Activated T-cell treated with anti-CD3 and anti-CD28 coated beads, Interleukin-2, amount 50 U/mL, for 4 hours (primary cell): ENCODE measurements around the gene CIZ1. TPM values are rescaled to one million over a fixed set of nuclear protein-coding genes. Genes with fewer than 3 reads are reported as not detected.

ENCODE experiments used
- ATAC-seq, 2 donors: fragments of 200-7000 bp; cut with Tn5 transposase; one replicate each; pipeline ENCODE4 v1.10.0; 2021
- DNase-seq: peaks from one replicate; pipeline ENCODE4 v3.0.0-alpha.2; 2020
- H3K27me3 Mint-ChIP-seq: one replicate; pipeline ENCODE4 v1.8.0; 2021; ENCODE audit warnings: low read depth, mixed read lengths
- H3K36me3 Mint-ChIP-seq: one replicate; pipeline ENCODE4 v1.8.0; 2022; ENCODE audit warnings: mixed read lengths; ENCODE audit not compliant: insufficient read depth
- H3K4me1 Mint-ChIP-seq: one replicate; pipeline ENCODE4 v1.8.0; 2021; ENCODE audit warnings: low read depth, mixed read lengths
- H3K4me3 Mint-ChIP-seq: one replicate; pipeline ENCODE4 v1.8.0; 2021; ENCODE audit warnings: mild to moderate bottlenecking, moderate library complexity, mixed read lengths
- H3K9me3 Mint-ChIP-seq: one replicate; pipeline ENCODE4 v1.8.0; 2021; ENCODE audit warnings: mixed read lengths
- total RNA-seq, 3 donors: library from RNA; stranded (reverse); gene quantifications; one replicate each; pipeline ENCODE4 v1.2.1, GENCODE V29; 2021

The CIZ1 gene
- total RNA-seq, 3 donors from 2014 or later = 117 to 128 (median 124) TPM

DNA sequence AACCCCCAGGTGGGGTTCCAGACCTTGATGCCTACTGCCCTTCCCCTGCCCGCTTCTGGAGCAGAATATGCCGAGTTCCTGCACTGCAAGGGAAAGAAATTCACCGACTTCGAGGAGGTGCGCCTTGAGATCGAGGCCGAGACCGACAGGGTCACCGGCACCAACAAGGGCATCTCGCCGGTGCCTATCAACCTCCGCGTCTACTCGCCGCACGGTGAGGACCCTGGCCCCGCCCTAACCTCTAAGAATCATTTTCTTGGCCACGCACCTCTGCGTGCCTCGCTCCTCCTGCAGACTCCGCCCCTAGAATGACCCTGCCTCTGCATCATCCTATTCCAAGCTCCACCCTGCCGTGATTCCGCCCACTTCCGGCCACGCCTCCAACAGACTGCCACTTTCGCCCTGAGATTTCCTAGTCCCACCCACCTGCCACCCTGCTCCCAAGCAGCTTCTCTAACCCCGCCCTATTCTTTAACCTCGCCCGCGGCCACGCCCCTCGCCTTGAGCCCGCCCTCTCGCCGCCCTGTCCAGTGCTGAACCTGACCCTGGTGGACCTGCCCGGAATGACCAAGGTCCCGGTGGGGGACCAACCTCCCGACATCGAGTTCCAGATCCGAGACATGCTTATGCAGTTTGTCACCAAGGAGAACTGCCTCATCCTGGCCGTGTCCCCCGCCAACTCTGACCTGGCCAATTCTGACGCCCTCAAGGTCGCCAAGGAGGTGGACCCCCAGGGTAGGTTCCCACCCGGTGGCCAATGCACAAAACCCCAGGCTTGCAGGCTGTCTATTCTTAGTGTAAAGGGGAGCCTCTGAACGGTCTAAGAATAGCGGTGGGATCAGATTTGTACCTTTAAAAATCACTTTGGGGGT is 27.4 kb upstream of the CIZ1 start:
- Mint-ChIP-seq H3K4me1 (peaks cover 12% of the 10 kb centered on the region), H3K4me3 (peak overlapping the region; percentile 79), H3K9me3 (no peaks in the 10 kb centered on the region), H3K27me3 (no peaks in the 10 kb centered on the region), H3K36me3 (no peaks in the 10 kb centered on the region)
- ATAC-seq (peak; percentile 97 to 98), DNase-seq (peak; percentile 84)

GRCh38 chr9:128218172-128218517 is 26.8 kb upstream of the CIZ1 start:
- peaks cover 12% of the 10 kb centered on the region for H3K4me1 Mint-ChIP-seq
- H3K27me3 Mint-ChIP-seq = no peaks in the 10 kb centered on the region
- no peaks in the 10 kb centered on the region for H3K36me3 Mint-ChIP-seq
- no peak for DNase-seq
- peak overlapping the region; percentile 79 for H3K4me3 Mint-ChIP-seq
- H3K9me3 Mint-ChIP-seq = no peaks in the 10 kb centered on the region
- no peak for ATAC-seq

GRCh38 chr9:128216781-128217553 is 25.6 kb upstream of the CIZ1 start:
- H3K9me3 Mint-ChIP-seq = no peaks in the 10 kb centered on the region
- DNase-seq = no peak
- no peaks in the 10 kb centered on the region for H3K36me3 Mint-ChIP-seq
- no peak for ATAC-seq
- H3K4me3 Mint-ChIP-seq = no peak overlapping the region
- H3K27me3 Mint-ChIP-seq = peaks cover 3% of the 10 kb centered on the region
- peaks cover 12% of the 10 kb centered on the region for H3K4me1 Mint-ChIP-seq

GRCh38 chr9:128215491-128216409 is 24.4 kb upstream of the CIZ1 start:
- no peak for ATAC-seq
- H3K36me3 Mint-ChIP-seq = no peaks in the 10 kb centered on the region
- H3K27me3 Mint-ChIP-seq = peaks cover 6% of the 10 kb centered on the region
- no peak overlapping the region for H3K4me3 Mint-ChIP-seq
- peaks cover 12% of the 10 kb centered on the region for H3K4me1 Mint-ChIP-seq
- H3K9me3 Mint-ChIP-seq = no peaks in the 10 kb centered on the region
- no peak for DNase-seq

DNA sequence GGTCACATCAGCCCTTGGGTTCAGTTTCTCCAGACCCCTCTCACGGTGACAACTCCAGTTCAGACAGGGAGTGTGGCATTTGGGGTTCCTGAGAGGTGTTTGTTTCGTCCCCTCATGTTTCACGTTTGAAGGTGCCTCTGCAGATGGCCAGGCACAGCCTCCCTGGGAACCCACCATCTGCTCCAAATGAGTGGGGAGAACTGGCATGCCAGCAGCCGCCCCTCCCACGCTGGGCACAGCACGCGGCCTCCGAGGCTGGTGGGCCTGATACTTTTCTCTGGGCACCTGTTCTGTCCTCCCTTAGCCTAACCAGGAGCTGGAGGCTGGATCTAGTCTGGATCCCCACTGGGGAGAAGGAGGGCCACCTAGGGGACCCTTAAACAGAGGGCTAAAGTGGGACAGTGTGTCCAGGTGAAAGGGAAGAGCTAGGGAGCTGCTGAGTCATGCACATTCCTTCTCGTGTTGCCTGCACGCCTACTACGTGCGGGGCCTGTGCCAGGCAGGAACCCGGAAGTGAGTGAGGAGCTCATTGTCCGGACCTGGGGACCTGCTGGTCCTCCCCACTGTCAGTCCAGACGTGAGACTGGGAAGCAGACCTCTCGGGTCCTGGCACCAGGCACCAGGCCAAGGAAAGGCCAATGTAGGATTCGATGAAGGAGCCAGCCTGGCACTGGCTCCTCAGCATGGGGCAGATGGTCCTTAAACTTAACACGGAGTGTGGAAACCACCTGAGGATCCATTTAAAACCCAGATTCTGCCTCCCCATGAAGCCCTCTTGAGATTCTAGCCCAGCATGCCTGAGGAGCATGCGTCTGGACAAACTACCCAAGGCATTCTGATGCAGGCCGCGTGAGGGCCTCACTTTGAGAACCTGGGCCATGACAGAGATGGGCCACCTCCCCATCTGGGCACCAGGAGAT is 23.5 kb upstream of the CIZ1 start:
- H3K36me3 Mint-ChIP-seq = no peaks in the 10 kb centered on the region
- H3K27me3 Mint-ChIP-seq = peaks cover 6% of the 10 kb centered on the region
- no peak for DNase-seq
- H3K4me3 Mint-ChIP-seq = no peak overlapping the region
- ATAC-seq = no peak
- no peaks in the 10 kb centered on the region for H3K9me3 Mint-ChIP-seq
- peaks cover 12% of the 10 kb centered on the region for H3K4me1 Mint-ChIP-seq

GRCh38 chr9:128213746-128214497 is 22.6 kb upstream of the CIZ1 start:
- DNase-seq (no peak), ATAC-seq (no peak)
- H3K4me3 Mint-ChIP-seq = no peak overlapping the region
- H3K4me1 Mint-ChIP-seq = peaks cover 10% of the 10 kb centered on the region
- H3K36me3 Mint-ChIP-seq = no peaks in the 10 kb centered on the region
- H3K27me3 Mint-ChIP-seq = peaks cover 6% of the 10 kb centered on the region
- H3K9me3 Mint-ChIP-seq = no peaks in the 10 kb centered on the region

DNA sequence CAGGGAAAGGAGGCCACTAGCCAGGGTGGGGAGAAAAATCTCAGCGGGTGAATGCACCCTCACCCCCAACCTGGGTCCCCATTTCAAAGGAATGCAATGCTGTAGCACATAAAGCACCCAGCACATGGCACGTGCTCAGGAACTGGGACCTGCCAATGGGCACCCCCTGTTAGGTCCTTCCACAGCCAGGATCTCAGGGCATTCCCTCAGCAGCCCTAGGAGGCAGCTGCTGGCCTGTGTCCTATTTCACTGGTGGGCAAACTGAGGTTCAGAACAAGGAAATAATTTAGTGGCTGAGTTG is 20.6 kb upstream of the CIZ1 start:
- no peak for DNase-seq
- no peak for ATAC-seq
- Mint-ChIP-seq H3K36me3 (no peaks in the 10 kb centered on the region), H3K27me3 (peaks cover 8% of the 10 kb centered on the region), H3K9me3 (no peaks in the 10 kb centered on the region), H3K4me3 (no peak overlapping the region), H3K4me1 (no peaks in the 10 kb centered on the region)

DNA sequence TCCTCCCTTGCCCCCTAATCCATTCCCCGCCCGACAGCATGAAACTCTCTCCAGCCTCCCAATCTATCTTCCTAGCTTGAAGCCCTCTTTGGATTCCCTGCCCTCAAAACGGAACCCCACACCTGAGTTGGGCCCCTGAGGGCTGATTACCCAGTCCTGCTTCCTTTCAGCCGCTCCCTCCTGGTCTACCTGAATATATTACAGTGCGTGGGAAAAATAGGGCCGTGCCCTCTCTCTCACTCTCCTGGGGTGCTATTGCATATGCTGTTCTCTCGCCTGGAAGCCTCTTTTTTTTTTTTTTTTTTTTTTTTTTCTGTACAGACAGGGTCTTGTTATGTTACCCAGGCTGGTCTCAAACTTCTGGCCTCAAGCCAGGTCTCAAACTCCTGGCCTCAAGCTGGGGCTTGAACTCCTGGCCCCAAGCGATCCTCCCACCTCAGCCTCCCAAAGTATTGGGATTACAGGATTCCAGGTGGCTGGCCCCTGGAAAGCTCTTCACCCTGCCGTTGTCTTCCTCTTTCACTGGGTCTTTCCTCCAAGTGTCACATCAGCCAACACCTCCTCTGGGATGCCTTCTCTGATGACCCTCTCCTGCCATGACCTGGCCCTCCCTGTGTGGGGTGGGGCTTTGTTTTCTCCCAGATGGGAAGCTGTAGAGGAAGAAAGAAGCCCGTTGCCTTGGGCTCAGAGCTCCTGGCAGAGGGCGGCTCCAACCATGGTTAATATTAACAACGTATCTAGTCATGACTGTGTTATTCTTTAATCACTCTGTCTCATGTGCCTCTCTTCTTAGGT is 20.0 kb upstream of the CIZ1 start:
- ATAC-seq = no peak
- no peak overlapping the region for H3K4me3 Mint-ChIP-seq
- H3K4me1 Mint-ChIP-seq = no peaks in the 10 kb centered on the region
- peaks cover 9% of the 10 kb centered on the region for H3K27me3 Mint-ChIP-seq
- no peaks in the 10 kb centered on the region for H3K36me3 Mint-ChIP-seq
- DNase-seq = no peak
- H3K9me3 Mint-ChIP-seq = no peaks in the 10 kb centered on the region

- Mint-ChIP-seq H3K36me3 (no peaks in the 10 kb centered on the region), H3K9me3 (no peaks in the 10 kb centered on the region), H3K27me3 (peaks cover 23% of the 10 kb centered on the region), H3K4me3 (no peak overlapping the region), H3K4me1 (peaks cover 3% of the 10 kb centered on the region)
- ATAC-seq = no peak
- no peak for DNase-seq
Observed at GRCh38 chr9:128208946-128209669, 17.7 kb upstream of the CIZ1 start.

- no peak for DNase-seq
- no peak for ATAC-seq
- no peaks in the 10 kb centered on the region for H3K9me3 Mint-ChIP-seq
- peaks cover 23% of the 10 kb centered on the region for H3K27me3 Mint-ChIP-seq
- H3K4me3 Mint-ChIP-seq = no peak overlapping the region
- H3K4me1 Mint-ChIP-seq = peaks cover 3% of the 10 kb centered on the region
- H3K36me3 Mint-ChIP-seq = no peaks in the 10 kb centered on the region
Observed at GRCh38 chr9:128208386-128208785, 17.0 kb upstream of the CIZ1 start.

GRCh38 chr9:128206916-128207910 is 15.8 kb upstream of the CIZ1 start:
- DNase-seq (no peak), ATAC-seq (no peak)
- H3K4me1 Mint-ChIP-seq = peaks cover 10% of the 10 kb centered on the region
- H3K27me3 Mint-ChIP-seq = peaks cover 22% of the 10 kb centered on the region
- H3K4me3 Mint-ChIP-seq = no peak overlapping the region
- H3K9me3 Mint-ChIP-seq = no peaks in the 10 kb centered on the region
- H3K36me3 Mint-ChIP-seq = no peaks in the 10 kb centered on the region
